ENCODE results near the gene SLC11A1.

GRCh38 chr2:218368150-218368528 lies 13.9 kb upstream of the SLC11A1 start:
- no peak for TF ChIP-seq EZH2 (IDR thresholded peaks at IDR 0.05; ENCODE audit: low read length, missing control alignments)
- no peak for TF ChIP-seq CTCF (conservative IDR thresholded peaks at IDR 0.05 in 1 of 2, IDR thresholded peaks at IDR 0.05 in 1 of 2; ENCODE audit: low read depth in 1 of 2, low read length in 2 of 2)
